Testis (tissue), 3 donors: ENCODE measurements around the gene DCAF12L2. TPM values are rescaled to one million over a fixed set of nuclear protein-coding genes. Genes with fewer than 3 reads are reported as not detected.

Experiments used
- DNase-seq: peaks from one replicate; pipeline ENCODE4 v3.0.0-alpha.2; 2019
- H3K27ac ChIP-seq, 2 donors: fragments of 200-600 bp; sonication (generic); one replicate each; pipeline ENCODE4 v1.5.1; 2019
- H3K27me3 ChIP-seq: fragments of 200-600 bp; sonication (generic); one replicate; pipeline ENCODE4 v1.5.1; 2019
- H3K36me3 ChIP-seq: fragments of 200-600 bp; sonication (generic); one replicate; pipeline ENCODE4 v1.5.1; 2017; ENCODE audit warnings: low read depth; ENCODE audit errors: missing control alignments
- H3K4me1 ChIP-seq: fragments of 200-600 bp; sonication (generic); one replicate; pipeline ENCODE4 v1.5.1; 2019
- H3K4me3 ChIP-seq, 2 donors: fragments of 200-600 bp; sonication (generic); one replicate each; pipeline ENCODE4 v1.5.1; 2017 to 2019
- H3K9me3 ChIP-seq: fragments of 200-600 bp; sonication (generic); one replicate; pipeline ENCODE4 v1.5.1; 2017
- CTCF ChIP-seq, 3 experiments: fragments of 450-650 bp in 2 of 3; fragments of 200-600 bp in 1 of 3; sonication (generic) in 1 of 3; IDR thresholded peaks; one replicate each; pipeline ENCODE4 v1.5.1; 2016 to 2019; ENCODE audit warnings: antibody characterized with exemption in 3 of 3, mild to moderate bottlenecking in 2 of 3, moderate library complexity in 1 of 3
- POLR2A ChIP-seq: fragments of 450-650 bp; IDR thresholded peaks from one replicate; pipeline ENCODE4 v1.6.1; 2017; ENCODE audit warnings: antibody characterized with exemption, mild to moderate bottlenecking, moderate library complexity
- WGBS, 2 donors: methylation state at CpG; one replicate each; pipeline ENCODE4 v1.1.5; 2018; 5-methylcytosine and 5-hydroxymethylcytosine counted together
- intact Hi-C: fragments of 100-400 bp; cut with DNase I; formaldehyde crosslinking; loops from one replicate; pipeline ENCODE4 v1.15.1; 2023; ENCODE audit warnings: low total_unique reads
- polyA plus RNA-seq: library from polyadenylated mRNA; stranded (reverse); fragments of 350-450 nt; fragmentation: Illumina TruSeq; extraction: RNeasy Lipid Tissue Mini Kit (QIAGEN cat#74804); gene quantifications from one replicate; pipeline ENCODE4 v1.2.3, GENCODE V29; 2014; ENCODE audit warnings: low read depth, low replicate concordance; ENCODE audit not compliant: insufficient read depth
- total RNA-seq, 2 donors: library from RNA; depleted of rRNA; stranded (reverse); fragments of >200 nt; gene quantifications; one replicate each; pipeline ENCODE4 v1.2.3, GENCODE V29; 2016

DCAF12L2 gene
- total and polyA plus RNA-seq, 3 donors from 2014 or later, result 17.7 to 64.9 (median 37.6) TPM

GRCh38 chrX:126137899-126138298, 28.2 kb downstream of the DCAF12L2 start:
- DNase-seq, result peak; percentile 20
- H3K27me3 ChIP-seq, result no peaks in the 10 kb centered on the region
- no peak overlapping the region for H3K27ac ChIP-seq
- no peak overlapping the region for H3K4me3 ChIP-seq
- intact Hi-C loops, result no loop called here
- WGBS, 2 donors, result 90% methylated on average over 1 of the region's 1 CpG; no CpG with 5 or more reads in 1 of the 2 donors
- H3K9me3 ChIP-seq, result no peaks in the 10 kb centered on the region
- H3K36me3 ChIP-seq, result no peaks in the 10 kb centered on the region
- no peak for TF ChIP-seq POLR2A
- TF ChIP-seq CTCF (IDR thresholded peaks at IDR 0.05), result peak in 1 of 3 experiments; percentile 10
- no peaks in the 10 kb centered on the region for H3K4me1 ChIP-seq

GRCh38 chrX:126124721-126125120, 41.4 kb downstream of the DCAF12L2 start:
- WGBS, 2 donors, result 0 to 25% methylated on average over 2 of the region's 2 CpGs
- no peak for TF ChIP-seq POLR2A

More at GRCh38 chrX:126124721-126125120, 41.4 kb downstream of the DCAF12L2 start:
- Histone ChIP-seq H3K4me1 (no peaks in the 10 kb centered on the region), H3K36me3 (no peaks in the 10 kb centered on the region), H3K4me3 (no peak overlapping the region), H3K9me3 (no peaks in the 10 kb centered on the region), H3K27ac (no peak overlapping the region), H3K27me3 (no peaks in the 10 kb centered on the region)
- intact Hi-C loops, result no loop called here
- DNase-seq, result no peak
